Measurements from ENCODE around the gene STK17A.
"Not testable (repeated sequence)": the region's sequence is repeated elsewhere in the genome, so short reads cannot be mapped to it uniquely, and the experiment has no call there.

Gene STK17A

DNA sequence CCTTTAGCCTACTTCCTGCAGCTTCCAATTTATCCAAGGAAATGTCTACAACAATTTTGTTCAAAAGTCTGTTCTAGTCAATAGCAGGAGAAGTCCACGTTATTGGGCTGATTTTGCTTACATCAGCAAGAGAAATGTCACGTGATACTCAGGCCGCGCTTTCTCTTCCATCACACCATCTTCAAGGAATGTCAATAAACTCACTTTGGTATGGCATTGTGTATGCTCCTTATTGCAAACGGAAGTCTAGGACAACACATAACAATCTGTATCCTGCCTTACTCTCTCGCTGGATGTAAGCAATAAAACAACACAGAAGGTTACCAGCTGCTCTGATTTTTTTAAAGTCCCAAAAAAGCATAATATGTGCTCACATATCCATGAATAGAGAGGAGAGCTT, 17.1 kb upstream of the STK17A start:
- DNase-seq (ENCODE audit: insufficient read length, low spot score), result no peak

DNA sequence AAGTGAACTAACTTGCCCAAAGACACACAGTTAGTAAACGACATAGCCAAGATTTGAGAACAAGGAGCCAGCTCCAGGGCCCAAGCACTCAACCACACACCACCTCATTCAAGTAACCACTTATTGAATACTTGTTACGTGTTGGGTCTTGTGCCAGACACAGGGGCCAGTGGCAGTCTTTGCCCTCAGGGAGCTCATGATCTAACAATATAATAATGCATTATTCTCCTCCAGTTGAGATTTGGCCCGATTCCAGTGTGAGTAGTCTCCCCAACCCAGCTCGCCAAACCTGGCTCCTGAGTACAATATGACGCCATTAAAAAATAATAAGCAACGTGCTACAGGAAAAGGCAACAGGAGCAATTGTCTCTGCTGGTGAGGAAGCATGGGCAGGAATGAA, 14.4 kb upstream of the STK17A start:
- DNase-seq (ENCODE audit: insufficient read length, low spot score) (no peak), FAIRE-seq (no peak)

More for the DNA sequence above, 17.1 kb upstream of the STK17A start:
- FAIRE-seq, result no peak

DNA sequence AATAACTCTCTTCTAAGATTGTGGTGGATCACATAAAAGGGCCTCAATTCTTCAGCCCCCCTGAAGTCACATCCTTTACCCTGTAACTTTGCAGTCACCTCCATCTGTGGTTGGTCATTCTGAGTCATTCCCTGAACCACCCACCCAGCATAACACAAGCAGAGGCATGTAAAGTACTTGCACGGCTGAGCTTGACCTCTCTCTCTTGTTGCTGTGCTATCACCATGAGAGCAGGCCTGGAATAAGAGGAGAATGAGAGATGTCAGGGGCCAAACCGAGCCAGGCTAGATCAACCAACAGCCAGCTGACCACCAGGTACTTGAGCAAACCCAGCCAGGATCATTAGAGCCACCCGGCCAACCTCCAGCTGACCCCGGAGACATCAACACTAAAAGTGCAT, 13.5 kb upstream of the STK17A start:
- FAIRE-seq (no peak), DNase-seq (ENCODE audit: insufficient read length, low spot score) (no peak)

DNA sequence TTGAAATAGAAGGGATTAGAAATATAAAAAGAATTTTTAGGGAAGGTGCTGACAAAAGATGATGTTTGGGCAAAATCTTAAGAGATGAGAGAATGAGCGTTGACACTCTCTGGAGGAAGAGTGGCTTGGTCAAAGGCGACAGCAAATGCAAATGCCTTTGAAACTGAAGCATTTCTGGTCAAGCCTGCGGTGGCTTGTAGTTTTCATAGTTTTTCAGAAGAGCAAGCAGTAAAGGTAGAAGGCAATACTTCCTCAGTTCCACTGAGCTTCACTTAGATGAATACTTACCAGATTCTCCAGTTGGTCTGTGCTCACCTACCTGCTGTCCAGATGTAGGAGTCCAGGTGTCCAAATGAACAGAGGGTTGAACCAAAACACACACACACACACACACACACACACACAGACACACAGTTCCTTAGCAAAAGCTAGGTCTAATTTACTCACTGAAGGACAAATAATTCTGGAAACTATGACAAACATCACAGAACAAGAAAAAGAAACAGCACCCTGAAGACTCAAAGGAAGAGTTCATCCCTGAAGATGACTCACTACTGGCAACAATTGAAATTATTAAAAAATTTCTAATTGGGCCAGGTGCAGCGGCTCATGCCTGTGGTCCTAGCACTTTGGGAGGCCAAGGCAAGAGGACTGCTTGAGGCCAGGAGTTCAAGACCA, 12.1 kb upstream of the STK17A start:
- no peak for DNase-seq (ENCODE audit: insufficient read length, low spot score)
- FAIRE-seq, result peak; percentile 49

DNA sequence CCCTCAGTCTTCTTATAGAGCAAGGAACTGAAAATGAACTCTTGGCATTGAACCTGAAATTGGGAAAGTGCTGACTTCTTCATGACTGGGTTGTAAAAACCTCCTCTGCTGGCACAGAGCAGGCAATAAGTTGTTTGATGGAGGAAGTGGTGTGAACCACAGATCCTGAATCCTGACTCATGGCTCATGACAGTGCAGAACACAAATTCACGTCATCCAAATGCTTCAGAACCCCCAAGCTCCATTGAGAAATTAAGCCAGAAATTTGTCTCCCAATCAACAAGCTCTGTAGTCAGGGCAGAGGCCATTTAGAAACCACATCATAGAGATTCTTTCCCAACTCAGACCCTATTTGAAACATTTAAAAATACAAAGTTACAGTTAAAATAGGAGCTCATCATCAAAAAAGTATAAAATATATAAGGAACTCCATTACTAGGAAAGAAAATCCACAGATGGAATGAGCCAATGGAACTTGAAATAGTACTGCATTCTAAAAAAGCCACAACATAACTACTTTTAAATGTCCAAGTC, 10.3 kb upstream of the STK17A start:
- no peak for DNase-seq (ENCODE audit: insufficient read length, low spot score)
- FAIRE-seq, result peak; percentile 76

DNA sequence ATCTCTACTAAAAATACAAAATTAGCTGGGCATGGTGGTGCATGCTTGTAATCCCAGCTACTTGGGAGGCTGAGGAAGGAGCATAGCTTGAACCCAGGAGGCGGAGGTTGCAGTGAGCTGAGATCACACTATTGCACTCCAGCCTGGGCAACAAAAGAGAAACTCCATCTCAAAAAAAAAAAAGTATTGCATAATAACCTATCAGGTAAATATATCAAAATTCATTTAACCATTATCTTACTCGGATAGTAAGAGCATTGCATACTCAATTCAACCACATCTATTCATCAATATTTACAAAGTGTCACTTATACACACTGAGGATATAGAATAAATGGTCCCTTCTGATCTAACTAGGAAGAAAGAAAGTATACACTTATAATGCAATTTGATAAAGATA, 9.1 kb upstream of the STK17A start:
- DNase-seq (ENCODE audit: insufficient read length, low spot score); FAIRE-seq: not testable (repeated sequence)

DNA sequence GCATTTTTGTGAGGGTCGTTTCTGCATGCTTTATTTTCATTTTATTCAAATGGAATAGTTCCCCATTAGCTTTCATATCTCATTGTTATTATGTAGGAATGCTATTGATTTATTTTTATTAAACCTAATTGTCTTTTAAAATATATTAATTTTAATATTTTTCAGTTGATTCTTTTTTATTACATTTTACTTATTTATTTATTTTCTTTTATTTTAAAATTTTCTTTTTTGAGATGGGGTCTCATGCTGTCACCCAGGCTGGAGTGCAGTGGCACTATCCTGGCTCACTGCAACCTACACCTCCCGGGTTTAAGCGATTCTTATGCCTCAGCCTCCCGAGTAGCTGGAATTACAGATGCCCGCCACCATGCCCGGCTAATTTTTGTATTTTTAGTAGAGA, 7.4 kb upstream of the STK17A start:
- no peak for FAIRE-seq
- DNase-seq (ENCODE audit: insufficient read length, low spot score), result no peak

DNA sequence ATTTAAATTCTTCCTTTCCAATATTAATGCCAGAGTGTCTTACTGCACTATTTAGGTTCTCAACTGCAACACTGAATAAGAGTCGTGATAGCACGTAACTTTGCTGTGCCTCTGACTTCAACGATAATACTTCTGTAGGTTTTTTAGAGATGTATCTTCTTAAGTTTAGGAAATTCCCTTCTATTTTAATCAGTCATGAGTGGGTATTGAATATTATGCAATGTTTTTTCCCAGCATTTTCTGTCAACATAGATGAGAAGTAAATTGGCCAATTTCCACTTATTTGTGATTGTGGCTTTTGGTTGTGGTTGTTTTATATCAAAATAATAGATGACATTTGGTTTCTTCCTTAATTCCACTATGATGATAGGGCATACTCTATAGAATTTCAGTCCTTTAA, 6.7 kb upstream of the STK17A start:
- FAIRE-seq, result no peak

DNA sequence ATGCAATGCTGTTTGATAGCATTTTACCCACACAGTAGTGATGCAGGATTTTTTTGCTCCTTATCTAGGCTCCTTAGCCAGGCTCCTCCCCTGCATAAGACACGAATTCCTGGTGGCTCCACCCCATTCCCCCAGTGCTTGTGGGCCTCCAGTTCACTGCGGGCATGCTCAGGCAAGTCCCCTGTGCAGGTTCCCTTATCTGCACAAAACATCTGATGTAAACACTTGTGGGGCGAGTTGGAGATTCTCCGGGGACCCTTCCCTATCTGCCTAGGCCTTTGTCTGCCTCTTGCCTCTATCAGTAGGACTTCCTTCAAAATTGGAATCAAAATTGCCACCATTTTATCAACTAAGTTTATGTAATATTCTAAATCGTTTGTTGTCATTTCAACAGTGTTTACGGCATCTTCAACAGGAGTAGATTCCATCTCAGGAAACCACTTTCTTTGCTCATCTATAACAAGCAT, 5.4 kb upstream of the STK17A start:
- no peak for FAIRE-seq

More for the DNA sequence above, 6.7 kb upstream of the STK17A start:
- no peak for DNase-seq (ENCODE audit: insufficient read length, low spot score)

DNA sequence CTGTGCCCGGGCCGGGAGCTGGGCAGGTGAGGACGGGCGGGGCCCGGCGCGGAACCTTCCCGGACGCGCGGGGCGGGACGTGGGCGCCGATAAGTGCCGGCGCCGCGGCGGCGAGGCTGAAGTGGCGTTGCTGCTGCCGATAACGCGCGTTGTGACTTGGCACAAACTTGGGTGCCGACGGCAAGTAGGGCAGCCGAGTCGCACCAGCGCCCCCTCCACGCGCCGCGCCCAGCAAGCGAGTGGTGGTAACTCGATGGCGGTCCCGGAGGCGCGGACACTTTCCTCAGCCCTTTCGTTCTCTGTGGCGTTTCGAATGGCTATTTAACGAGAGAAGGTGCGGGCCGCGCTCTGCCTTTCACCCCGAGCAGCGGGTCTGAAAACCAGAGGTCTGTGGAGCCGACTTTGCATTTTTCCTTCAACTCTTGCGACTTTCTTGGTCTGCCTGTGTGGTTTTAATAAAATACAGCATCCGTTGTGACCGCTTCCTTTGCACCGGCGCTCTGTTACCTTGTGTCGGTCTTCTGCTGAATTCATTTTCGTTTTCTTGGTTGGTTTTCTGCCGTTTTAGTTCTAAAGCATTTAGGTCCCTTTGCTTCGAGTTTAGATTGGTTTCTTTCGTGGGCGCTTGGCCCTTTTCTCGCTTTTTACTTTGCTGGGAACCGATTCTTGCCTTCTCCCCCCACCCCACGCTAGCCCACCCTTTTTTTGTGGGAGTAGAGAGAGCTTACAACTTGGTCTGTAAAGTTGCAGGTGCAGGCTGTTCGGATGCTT, 701 bp downstream of the STK17A start:
- peak; percentile 14 for DNase-seq (ENCODE audit: insufficient read length, low spot score)
- FAIRE-seq, result peak; percentile 91

More for the DNA sequence above, 5.4 kb upstream of the STK17A start:
- DNase-seq (ENCODE audit: insufficient read length, low spot score), result no peak

DNA sequence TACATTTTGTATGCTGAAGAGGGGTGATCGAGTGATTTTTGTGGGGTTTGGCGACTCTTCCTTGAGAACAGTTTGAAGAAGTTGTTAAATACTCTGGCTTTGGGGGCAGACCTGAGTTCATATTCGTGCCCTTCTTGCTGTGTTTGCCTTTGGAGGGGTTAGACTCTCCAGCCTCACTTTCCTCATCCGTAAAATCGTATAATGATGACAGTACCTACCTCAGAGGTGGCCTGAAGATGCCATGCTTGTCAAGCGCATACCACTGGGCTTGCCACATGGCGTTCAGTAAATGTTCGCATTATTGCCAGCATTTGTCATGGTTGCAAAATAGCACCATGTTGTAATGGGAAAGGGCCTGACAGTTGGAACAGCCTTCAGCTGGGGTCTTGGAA, 1.3 kb downstream of the STK17A start:
- FAIRE-seq (no peak), DNase-seq (ENCODE audit: insufficient read length, low spot score) (no peak)

DNA sequence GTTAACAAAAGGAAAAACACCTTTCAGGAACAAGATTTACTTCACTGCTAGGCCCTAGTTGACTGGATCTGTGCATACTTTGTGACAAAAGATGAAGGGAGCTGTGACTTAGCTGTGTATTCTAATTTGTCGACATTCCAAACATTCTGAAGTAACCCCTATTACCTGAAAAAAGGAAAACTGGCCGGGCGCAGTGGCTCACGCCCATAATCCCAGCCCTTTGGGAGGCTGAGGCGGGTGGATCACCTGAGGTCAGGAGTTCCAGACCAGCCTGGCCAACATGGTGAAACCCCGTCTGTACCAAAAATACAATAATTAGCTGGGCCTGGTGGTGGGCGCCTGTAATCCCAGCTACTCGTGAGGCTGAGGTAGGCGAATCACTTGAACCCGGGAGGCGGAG, 1.8 kb downstream of the STK17A start:
- not testable (repeated sequence) for DNase-seq (ENCODE audit: insufficient read length, low spot score); FAIRE-seq

DNA sequence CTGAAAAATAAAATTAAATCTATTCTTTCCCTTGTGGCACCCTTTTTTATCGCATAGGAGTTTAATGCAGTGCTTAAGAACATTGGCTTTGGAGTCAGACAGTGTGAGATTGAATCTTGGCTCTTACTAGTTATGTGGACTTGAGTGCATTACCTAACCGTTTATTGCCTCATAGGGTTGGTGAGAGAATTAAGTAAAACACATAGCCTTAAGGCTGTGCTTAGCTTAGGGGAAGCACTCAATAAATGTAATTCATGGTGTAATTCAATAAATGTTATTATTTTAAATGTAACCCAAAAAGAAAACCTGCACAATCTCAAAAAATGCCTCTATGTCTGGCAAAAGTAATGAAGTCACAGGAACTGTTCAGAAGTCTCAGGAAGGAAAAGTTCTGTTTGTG, 2.7 kb downstream of the STK17A start:
- FAIRE-seq, result no peak
- DNase-seq (ENCODE audit: insufficient read length, low spot score), result no peak

DNA sequence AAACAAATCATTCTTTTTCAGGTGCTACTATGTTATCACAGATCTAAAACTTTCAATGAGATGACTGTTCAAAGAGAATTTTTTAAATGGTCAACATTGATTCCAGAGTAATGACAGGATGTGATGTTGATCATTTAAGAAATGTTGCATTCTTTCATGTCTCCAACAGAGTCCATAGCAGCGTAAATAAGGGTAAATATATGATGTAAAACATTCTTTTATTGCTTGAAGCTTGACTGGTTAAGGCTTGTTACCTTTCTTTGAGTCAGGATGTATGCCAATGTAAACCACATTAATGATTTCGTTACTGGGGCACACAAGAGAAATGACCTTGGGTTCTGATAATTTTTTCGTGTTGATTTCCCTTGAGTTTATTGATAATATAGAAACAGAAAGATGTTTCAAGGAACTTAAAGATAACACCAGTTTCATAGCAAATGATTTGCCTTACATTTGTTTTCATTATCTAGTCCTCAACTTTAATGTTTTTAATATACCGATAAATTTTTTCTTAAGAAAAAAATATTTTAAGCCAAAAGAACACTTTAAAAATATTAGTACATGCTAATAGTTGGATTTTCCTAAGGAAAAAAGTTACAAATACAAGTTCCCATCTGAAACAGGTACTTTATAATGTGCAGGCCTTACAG, 3.5 kb downstream of the STK17A start:
- no peak for DNase-seq (ENCODE audit: insufficient read length, low spot score)
- FAIRE-seq, result peak; percentile 11

DNA sequence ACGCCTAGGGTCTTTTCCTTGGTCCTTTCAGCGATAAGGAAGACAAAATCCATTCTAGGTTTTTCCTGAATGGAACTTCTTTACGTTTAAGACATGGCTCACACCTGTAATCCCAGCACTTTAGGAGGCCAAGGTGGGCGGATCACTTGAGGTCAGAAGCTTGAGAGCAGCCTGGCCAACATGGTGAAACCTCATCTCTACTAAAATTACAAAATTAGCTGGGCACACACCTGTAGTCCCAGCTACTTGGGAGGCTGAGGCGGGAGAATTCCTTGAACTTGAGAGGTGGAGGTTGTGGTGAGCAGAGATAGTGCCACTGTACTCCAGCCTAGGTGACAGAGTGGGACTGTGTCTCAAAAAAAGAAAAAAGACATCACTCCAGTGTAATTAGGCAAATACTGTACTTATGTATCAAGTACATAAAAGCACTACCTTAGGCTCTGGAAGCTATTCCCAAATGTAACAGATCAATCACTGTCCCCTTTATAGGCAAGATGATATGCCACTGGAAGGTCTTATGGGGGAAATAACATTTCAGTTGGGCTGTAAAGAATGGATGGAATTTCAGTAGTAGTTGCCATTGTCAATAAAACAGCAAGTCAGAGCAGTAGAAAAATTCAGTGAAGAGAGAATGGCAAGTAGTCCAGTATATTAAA, 5.7 kb downstream of the STK17A start:
- DNase-seq (ENCODE audit: insufficient read length, low spot score) (no peak), FAIRE-seq (no peak)

DNA sequence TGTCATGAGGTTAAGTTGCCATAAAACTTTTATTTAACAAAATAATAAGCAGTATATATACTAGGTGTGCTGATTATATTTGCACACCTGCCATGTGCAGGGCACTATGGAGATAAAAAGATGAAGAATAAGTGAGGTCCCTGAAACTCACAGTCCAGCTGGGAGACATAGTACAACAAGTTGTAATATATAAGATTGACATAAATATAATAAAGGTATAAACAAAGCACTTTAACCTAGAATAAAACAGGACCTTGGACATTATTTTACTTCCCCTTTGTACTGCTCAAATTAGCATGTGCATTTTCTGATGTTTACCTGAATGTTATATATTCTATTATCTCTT, 6.2 kb downstream of the STK17A start:
- FAIRE-seq, result no peak
- DNase-seq (ENCODE audit: insufficient read length, low spot score), result no peak

DNA sequence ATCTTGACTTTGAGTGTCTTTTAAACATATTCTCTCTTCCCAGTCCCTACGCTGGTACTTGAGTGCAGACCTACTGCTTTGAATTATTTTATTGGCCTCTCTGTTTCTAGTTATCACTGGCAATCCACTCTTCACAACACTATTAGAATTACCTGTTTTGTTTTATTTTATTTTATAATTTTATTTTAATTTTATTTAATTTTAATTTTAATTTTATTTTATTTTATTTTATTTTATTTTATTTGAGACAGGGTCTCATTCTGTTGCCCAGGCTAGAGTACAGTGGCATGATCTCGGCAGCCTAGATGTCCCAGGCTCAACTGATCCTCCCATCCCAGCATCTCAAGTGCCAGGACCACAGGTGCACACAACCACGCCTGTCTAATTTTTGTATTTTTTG, 6.8 kb downstream of the STK17A start:
- DNase-seq (ENCODE audit: insufficient read length, low spot score) (no peak), FAIRE-seq (no peak)

DNA sequence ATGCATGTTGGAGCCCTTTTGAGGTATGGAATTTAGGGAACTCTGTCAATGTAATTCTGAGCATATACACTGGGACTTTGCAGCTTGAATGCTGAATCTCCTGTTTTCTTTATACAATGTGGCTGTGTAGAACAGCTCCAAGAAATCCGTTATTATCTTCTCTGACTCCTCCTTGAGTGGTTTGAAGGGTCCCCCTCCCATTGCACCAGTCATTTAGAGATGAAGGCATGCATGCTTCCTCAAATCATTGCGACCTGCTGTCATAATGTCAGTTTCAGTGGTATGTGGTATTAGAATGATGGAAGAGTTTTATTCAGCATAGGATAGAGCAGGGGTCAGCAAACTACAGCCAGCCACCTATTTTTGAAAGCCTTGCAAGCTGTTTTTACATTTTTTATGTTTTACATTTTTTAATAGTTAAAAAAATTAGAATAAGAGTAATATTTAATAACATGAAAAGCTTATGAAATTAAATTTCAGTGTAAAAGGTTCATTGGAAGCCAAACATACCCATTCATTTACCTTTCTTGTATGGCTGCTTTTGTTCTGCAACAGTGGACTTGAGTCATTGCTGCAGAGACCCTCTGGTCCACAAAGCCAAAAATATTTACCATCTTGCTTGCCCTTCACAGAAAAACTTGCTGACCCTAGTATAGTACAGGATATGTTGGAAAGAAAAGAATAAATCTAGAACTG, 8.1 kb downstream of the STK17A start:
- DNase-seq (ENCODE audit: insufficient read length, low spot score), result peak; percentile 26
- FAIRE-seq, result peak; percentile 91

DNA sequence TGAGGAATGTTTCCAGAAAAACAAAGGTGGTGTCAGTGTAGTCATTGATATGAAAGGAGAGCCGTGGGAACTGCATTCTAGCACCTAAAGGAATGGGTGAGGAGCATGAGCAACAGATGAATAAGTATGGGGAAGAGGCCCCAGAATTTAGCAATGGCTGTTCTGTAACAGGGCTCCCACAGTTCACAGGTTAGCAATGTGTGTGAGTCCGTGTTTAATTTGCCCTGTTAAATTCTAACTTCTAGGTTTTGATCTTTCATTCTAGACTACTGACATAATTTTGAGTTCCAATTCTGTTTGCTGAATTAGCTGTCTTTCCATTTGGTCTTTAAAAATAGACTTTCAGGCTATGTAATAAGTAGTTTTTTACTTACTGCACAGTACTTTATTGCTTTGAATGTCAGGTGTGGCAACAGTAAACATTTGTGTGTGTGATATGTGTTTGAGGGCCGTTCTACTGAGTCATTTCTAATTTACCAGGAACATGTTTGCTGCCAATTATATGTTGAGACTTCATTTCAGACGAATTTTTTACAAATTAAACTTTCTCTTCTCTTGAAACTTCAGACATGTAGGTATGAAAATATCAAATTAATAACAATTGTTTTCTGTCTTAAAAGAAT, 8.8 kb downstream of the STK17A start:
- FAIRE-seq (no peak), DNase-seq (ENCODE audit: insufficient read length, low spot score) (no peak)

DNA sequence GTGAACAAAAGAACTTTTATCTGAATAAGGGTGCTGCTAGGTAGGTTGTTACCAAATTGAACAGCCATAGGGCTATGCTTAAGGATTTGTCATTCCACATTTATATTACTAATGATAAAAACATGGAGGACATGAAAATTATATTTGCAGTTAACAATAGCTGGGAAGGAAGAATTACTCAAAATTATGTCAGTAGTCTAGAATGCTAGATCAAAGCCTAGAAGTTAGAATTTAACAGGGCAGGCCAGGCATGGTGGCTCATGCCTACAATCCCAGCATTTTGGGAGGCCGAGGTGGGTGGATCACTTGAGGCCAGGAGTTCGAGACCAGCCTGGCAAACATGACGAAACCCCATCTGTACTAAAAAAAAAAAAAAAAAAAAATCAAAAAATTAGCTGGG, 9.4 kb downstream of the STK17A start:
- no peak for DNase-seq (ENCODE audit: insufficient read length, low spot score)
- no peak for FAIRE-seq
